GM13976 (cell line): ENCODE measurements around the gene HSP90B1.

ENCODE experiments used
- DNase-seq: peaks from one replicate; pipeline ENCODE4 v3.0.0; 2012; ENCODE audit warnings: low spot score
- in situ Hi-C: fragments of 300-500 bp; cut with MboI; formaldehyde crosslinking; loops from one replicate; pipeline ENCODE4 v1.12.0; 2022; ENCODE audit warnings: low sequenced_read_pairs, mixed read lengths, inconsistent platforms; ENCODE audit not compliant: unreplicated experiment
- TF ChIP-seq, protein P1 (sequence below): IDR thresholded peaks from 2 replicates; pipeline ENCODE4 v1.5.1; 2012; ENCODE audit warnings: borderline replicate concordance, mild to moderate bottlenecking; ENCODE audit not compliant: insufficient read depth; ENCODE audit errors: extremely low read depth, missing control alignments, control extremely low read depth

Gene HSP90B1

DNA sequence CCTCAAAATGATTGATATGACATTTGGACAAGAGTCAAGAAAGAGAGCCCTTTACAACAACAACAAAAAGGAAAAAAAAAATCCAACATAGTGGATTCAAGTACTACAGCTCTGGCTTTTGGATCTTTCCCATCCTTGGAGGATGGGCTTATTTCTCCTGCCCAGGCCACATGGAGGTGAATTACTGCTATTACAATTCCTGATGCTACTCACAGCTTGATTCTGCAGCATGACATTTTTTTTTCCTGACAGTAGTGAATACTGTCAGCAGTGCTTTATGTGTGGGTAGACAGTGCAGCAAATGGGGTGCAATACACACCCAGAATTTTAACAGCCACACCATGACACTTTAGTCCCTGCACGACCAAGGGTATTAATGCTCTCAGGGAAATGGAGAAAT is 42.5 kb upstream of the HSP90B1 start:
- no peak for DNase-seq
- in situ Hi-C loops = loop anchor here (10.0 kb wide), 1 partner anchor 217 kb away; no protein-coding TSS in a partner anchor
- TF ChIP-seq, protein P1, sequence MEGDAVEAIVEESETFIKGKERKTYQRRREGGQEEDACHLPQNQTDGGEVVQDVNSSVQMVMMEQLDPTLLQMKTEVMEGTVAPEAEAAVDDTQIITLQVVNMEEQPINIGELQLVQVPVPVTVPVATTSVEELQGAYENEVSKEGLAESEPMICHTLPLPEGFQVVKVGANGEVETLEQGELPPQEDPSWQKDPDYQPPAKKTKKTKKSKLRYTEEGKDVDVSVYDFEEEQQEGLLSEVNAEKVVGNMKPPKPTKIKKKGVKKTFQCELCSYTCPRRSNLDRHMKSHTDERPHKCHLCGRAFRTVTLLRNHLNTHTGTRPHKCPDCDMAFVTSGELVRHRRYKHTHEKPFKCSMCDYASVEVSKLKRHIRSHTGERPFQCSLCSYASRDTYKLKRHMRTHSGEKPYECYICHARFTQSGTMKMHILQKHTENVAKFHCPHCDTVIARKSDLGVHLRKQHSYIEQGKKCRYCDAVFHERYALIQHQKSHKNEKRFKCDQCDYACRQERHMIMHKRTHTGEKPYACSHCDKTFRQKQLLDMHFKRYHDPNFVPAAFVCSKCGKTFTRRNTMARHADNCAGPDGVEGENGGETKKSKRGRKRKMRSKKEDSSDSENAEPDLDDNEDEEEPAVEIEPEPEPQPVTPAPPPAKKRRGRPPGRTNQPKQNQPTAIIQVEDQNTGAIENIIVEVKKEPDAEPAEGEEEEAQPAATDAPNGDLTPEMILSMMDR = no peak

- in situ Hi-C loops = no loop called here
- no peak for DNase-seq
- TF ChIP-seq, protein P1 = no peak
Measured at GRCh38 chr12:103897316-103897715, 32.9 kb upstream of the HSP90B1 start.

DNA sequence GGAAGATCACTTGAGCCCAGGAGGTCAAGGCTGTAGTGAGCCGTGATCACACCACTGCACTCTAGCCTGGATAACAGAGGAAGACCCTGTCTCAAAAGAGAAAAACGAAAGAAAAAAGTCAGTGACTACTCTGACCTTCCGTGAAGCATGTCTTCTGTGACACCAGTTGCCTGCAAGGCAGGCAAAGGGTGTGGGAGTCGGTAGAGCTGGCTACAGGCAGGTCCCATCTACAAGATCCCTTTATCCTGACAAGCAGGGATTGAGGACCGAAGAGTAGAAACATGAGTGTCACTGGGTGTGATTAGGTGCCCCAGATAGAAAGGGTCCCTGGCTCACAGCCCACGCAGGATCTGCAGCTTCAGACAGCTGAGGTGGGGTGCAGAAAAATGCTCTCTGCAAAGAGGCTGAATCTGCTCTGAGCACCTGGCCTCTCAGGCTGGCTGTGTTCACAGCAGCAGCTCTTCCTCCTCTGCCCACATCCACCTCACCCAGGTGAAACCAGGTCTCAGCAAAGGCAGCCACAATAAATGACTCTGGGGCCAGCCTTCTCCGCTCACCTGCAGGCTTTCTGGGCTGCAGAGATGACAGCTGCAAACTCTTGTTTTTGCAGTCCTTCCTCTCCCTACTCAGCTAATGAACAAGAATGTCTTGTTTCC is 28.6 kb upstream of the HSP90B1 start:
- in situ Hi-C loops = no loop called here
- TF ChIP-seq, protein P1 = no peak
- no peak for DNase-seq

DNA sequence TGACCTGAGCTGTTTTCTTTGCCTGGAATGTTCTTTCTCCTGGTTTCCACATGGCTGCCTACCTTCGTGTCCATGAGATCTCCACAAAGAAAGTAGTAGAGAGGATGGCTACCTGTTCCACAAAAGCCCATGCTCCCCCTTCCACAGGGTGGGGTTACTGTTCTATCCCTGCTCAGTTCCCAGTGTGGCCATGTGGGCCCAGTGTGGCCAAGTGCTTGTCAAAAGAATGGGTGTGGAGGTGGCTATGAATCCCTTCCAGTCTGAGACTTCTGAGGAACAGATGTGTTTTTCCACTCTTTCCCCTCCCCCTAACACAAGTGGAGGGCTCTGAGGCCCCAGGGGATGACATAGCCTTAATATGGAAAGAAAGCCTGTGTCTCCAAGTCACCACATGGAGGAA is 26.2 kb upstream of the HSP90B1 start:
- TF ChIP-seq, protein P1 = no peak
- DNase-seq = no peak
- in situ Hi-C loops = no loop called here

- in situ Hi-C loops = no loop called here
- DNase-seq = peak; percentile 36
- TF ChIP-seq, protein P1 = no peak
Measured at GRCh38 chr12:103905730-103906349, 24.4 kb upstream of the HSP90B1 start.

GRCh38 chr12:103908246-103908541 is 22.0 kb upstream of the HSP90B1 start:
- TF ChIP-seq, protein P1 = no peak
- in situ Hi-C loops = no loop called here

More at GRCh38 chr12:103908246-103908541, 22.0 kb upstream of the HSP90B1 start:
- DNase-seq = no peak
